Caco-2 (cell line): ENCODE measurements around the gene RHOXF2B. TPM values are rescaled to one million over a fixed set of nuclear protein-coding genes. Genes with fewer than 3 reads are reported as not detected.
"Not testable (repeated sequence)": the region's sequence is repeated elsewhere in the genome, so short reads cannot be mapped to it uniquely, and the experiment has no call there.

Experiments used
- BruUV-seq: library from RNA; stranded (reverse); fragments of 400-500 nt; replicated peaks from 2 replicates; lab custom pipeline; 2021; lab: Mats Ljungman, UMichigan
- CTCF ChIA-PET: fragments of 300-600 bp; sonication (Branson Sonifier 250); formaldehyde crosslinking; loops from one replicate; lab custom pipeline; 2022; ENCODE audit warnings: antibody characterized with exemption; lab: Charles Lee
- POLR2A ChIA-PET: fragments of 300-600 bp; sonication (Branson Sonifier 250); formaldehyde crosslinking; loops from one replicate; lab custom pipeline; 2022; ENCODE audit warnings: antibody characterized with exemption; lab: Charles Lee
- DNase-seq, 2 experiments: peaks; one replicate each; pipeline versions ENCODE4 v3.0.0 to v3.0.0-alpha.2; 2020 to 2022
- H3K27me3 ChIP-seq: replicated peaks from 2 replicates; pipeline ENCODE4 v1.6.0; 2011; ENCODE audit warnings: low read length; ENCODE audit not compliant: control insufficient read depth, insufficient read depth
- H3K36me3 ChIP-seq: 2 replicates; pipeline ENCODE4 v1.5.1; 2011; ENCODE audit warnings: low read length; ENCODE audit not compliant: control insufficient read depth, insufficient read depth
- H3K4me1 ChIP-seq: fragments of 250-450 bp; sonication (Bioruptor Pico); 2 replicates; pipeline ENCODE4 v1.5.1; 2020; ENCODE audit warnings: mild to moderate bottlenecking
- H3K4me3 ChIP-seq: 2 replicates; pipeline ENCODE4 v1.5.1; 2011; ENCODE audit warnings: low read depth, mild to moderate bottlenecking, control low read depth, low read length
- H3K9me3 ChIP-seq: fragments of 250-450 bp; sonication (Bioruptor Pico); 2 replicates; pipeline ENCODE4 v1.5.1; 2020; ENCODE audit warnings: mild to moderate bottlenecking, moderate library complexity
- H3K27ac Mint-ChIP-seq: one replicate; pipeline ENCODE4 v1.8.0; 2022; ENCODE audit warnings: mixed read lengths; ENCODE audit not compliant: unreplicated experiment
- H3K27me3 Mint-ChIP-seq: one replicate; pipeline ENCODE4 v1.8.0; 2022; ENCODE audit warnings: mixed read lengths; ENCODE audit not compliant: insufficient read depth, unreplicated experiment
- H3K36me3 Mint-ChIP-seq: one replicate; pipeline ENCODE4 v1.8.0; 2022; ENCODE audit warnings: mild to moderate bottlenecking, mixed read lengths; ENCODE audit not compliant: insufficient read depth, unreplicated experiment
- H3K4me1 Mint-ChIP-seq: one replicate; pipeline ENCODE4 v1.8.0; 2022; ENCODE audit warnings: low read depth, mixed read lengths; ENCODE audit not compliant: unreplicated experiment
- H3K4me3 Mint-ChIP-seq: one replicate; pipeline ENCODE4 v1.8.0; 2022; ENCODE audit warnings: mild to moderate bottlenecking, moderate library complexity, mixed read lengths; ENCODE audit not compliant: unreplicated experiment
- H3K9me3 Mint-ChIP-seq: one replicate; pipeline ENCODE4 v1.8.0; 2022; ENCODE audit warnings: mixed read lengths; ENCODE audit not compliant: unreplicated experiment
- CTCF ChIP-seq, 2 experiments: fragments of 200-600 bp in 1 of 2; IDR thresholded peaks; 1 replicate in 1 of 2; 2 replicates in 1 of 2; pipeline versions ENCODE4 v1.5.1 to v1.8.0; 2011 to 2022; ENCODE audit warnings: antibody characterized with exemption in 1 of 2, control low read depth in 1 of 2, inconsistent platforms in 1 of 2, low read depth in 1 of 2, low read length in 1 of 2, mild to moderate bottlenecking in 1 of 2, moderate library complexity in 1 of 2; ENCODE audit not compliant: insufficient read depth in 1 of 2, severe bottlenecking in 1 of 2, unreplicated experiment in 1 of 2
- intact Hi-C: fragments of 100-400 bp; cut with micrococcal nuclease; formaldehyde crosslinking; loops from one replicate; pipeline ENCODE4 v1.10.0; 2022; ENCODE audit not compliant: unreplicated experiment
- total RNA-seq: library from RNA; stranded (reverse); gene quantifications from 2 replicates; pipeline ENCODE4 v1.2.3, GENCODE V29; 2022

The RHOXF2B gene
- total RNA-seq, 1 experiment from 2014 or later, result not detected

GRCh38 chrX:120115438-120115963, 38.0 kb upstream of the RHOXF2B start, which contains the start of gene RHOXF1:
TSS of gene RHOXF1 (minus strand) at chrX:120115913. CDS start at chrX:120115862, 51 bp downstream.
- intact Hi-C loops, result no loop called here
- Histone ChIP-seq H3K27me3 (no peaks in the 10 kb centered on the region), H3K9me3 (no peaks in the 10 kb centered on the region), H3K36me3 (no peaks in the 10 kb centered on the region), H3K4me3 (no peak within 1 kb of the TSS), H3K4me1 (no peaks in the 10 kb centered on the region)
- Mint-ChIP-seq H3K27me3 (no peaks in the 10 kb centered on the region), H3K4me1 (peaks cover 7% of the 10 kb centered on the region), H3K27ac (no peak within 1 kb of the TSS), H3K36me3 (no peaks in the 10 kb centered on the region), H3K9me3 (no peaks in the 10 kb centered on the region), H3K4me3 (no peak within 1 kb of the TSS)
- BruUV-seq, result no TSS peak
- ChIA-PET CTCF (no interaction called here), POLR2A (no interaction called here)
- TF ChIP-seq CTCF (IDR thresholded peaks at IDR 0.05; ENCODE audit: insufficient read depth in 1 of 2, low read depth in 1 of 2, low read length in 1 of 2, severe bottlenecking in 1 of 2, unreplicated experiment in 1 of 2), result no peak
- DNase-seq, result no peak

GRCh38 chrX:120111611-120112010, 34.1 kb upstream of the RHOXF2B start:
- no TSS peak for BruUV-seq
- no peak for TF ChIP-seq CTCF (IDR thresholded peaks at IDR 0.05; ENCODE audit: insufficient read depth in 1 of 2, low read depth in 1 of 2, low read length in 1 of 2, severe bottlenecking in 1 of 2, unreplicated experiment in 1 of 2)
- Mint-ChIP-seq H3K36me3 (no peaks in the 10 kb centered on the region), H3K4me1 (no peaks in the 10 kb centered on the region), H3K4me3 (no peak overlapping the region), H3K27me3 (no peaks in the 10 kb centered on the region), H3K9me3 (no peaks in the 10 kb centered on the region), H3K27ac (no peak overlapping the region)
- ChIA-PET CTCF (no interaction called here), POLR2A (no interaction called here)
- Histone ChIP-seq H3K9me3 (no peaks in the 10 kb centered on the region), H3K36me3 (no peaks in the 10 kb centered on the region), H3K4me3 (no peak overlapping the region), H3K27me3 (no peaks in the 10 kb centered on the region), H3K4me1 (no peaks in the 10 kb centered on the region)
- no peak for DNase-seq
- intact Hi-C loops, result no loop called here

- ChIA-PET CTCF (no interaction called here), POLR2A (no interaction called here)
- Mint-ChIP-seq H3K36me3 (no peaks in the 10 kb centered on the region), H3K27me3 (no peaks in the 10 kb centered on the region), H3K4me3 (no peak overlapping the region), H3K9me3 (no peaks in the 10 kb centered on the region), H3K4me1 (no peaks in the 10 kb centered on the region), H3K27ac (no peak overlapping the region)
- no peaks in the 10 kb centered on the region for H3K4me1 ChIP-seq
- intact Hi-C loops, result no loop called here
- H3K9me3 ChIP-seq, result no peaks in the 10 kb centered on the region
- no TSS peak for BruUV-seq
- no peaks in the 10 kb centered on the region for H3K36me3 ChIP-seq
- no peak overlapping the region for H3K4me3 ChIP-seq
- no peak for TF ChIP-seq CTCF (IDR thresholded peaks at IDR 0.05; ENCODE audit: insufficient read depth in 1 of 2, low read depth in 1 of 2, low read length in 1 of 2, severe bottlenecking in 1 of 2, unreplicated experiment in 1 of 2)
- H3K27me3 ChIP-seq, result no peaks in the 10 kb centered on the region
- DNase-seq, result no peak
These were observed 31.9 kb upstream of the RHOXF2B start for GRCh38 chrX:120109378-120109777.

GRCh38 chrX:120104707-120105106, 27.2 kb upstream of the RHOXF2B start:
- intact Hi-C loops, H3K36me3 Mint-ChIP-seq, BruUV-seq, H3K27me3 Mint-ChIP-seq, H3K9me3 Mint-ChIP-seq, H3K4me3 ChIP-seq, H3K27ac Mint-ChIP-seq, H3K27me3 ChIP-seq, H3K4me1 Mint-ChIP-seq, H3K4me1 ChIP-seq, DNase-seq, H3K9me3 ChIP-seq, H3K36me3 ChIP-seq, H3K4me3 Mint-ChIP-seq, CTCF ChIA-PET, POLR2A ChIA-PET: not testable (repeated sequence)

- H3K9me3 ChIP-seq, H3K9me3 Mint-ChIP-seq, CTCF ChIA-PET, DNase-seq, H3K27me3 Mint-ChIP-seq, H3K27me3 ChIP-seq, H3K4me3 ChIP-seq, H3K4me1 Mint-ChIP-seq, H3K4me3 Mint-ChIP-seq, H3K4me1 ChIP-seq, BruUV-seq, intact Hi-C loops, POLR2A ChIA-PET, H3K36me3 ChIP-seq, H3K36me3 Mint-ChIP-seq, H3K27ac Mint-ChIP-seq: not testable (repeated sequence)
These were observed 23.6 kb upstream of the RHOXF2B start for GRCh38 chrX:120101057-120101456.
